ENCODE results near the gene SLC48A1. TPM values are rescaled to one million over a fixed set of nuclear protein-coding genes. Genes with fewer than 3 reads are reported as not detected.

The SLC48A1 gene
- total and polyA plus RNA-seq, 2 donors (not counting 3 experiments of a cell fraction or from before 2014, with no cell fraction given), result 17.3 to 20.3 TPM

DNA sequence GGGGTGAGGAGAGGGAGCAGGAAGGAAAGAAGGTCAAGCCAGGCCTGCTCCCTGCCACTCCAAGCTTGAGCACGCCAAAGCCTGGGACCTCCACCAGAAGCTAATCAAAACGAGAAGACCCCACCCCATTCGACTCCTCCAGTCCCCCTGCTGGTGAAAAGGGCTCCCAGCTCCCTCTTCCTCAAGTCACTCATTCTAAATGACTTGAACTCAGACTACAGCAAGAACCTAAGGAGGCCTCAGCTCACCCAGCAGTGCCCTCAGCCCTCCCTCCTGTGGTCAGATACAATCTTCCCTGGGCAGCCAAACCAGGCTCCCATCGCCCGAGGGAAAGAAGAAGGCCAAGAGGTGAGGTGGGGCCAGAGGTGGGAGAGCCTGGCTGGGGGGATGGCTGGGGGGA lies 29.3 kb downstream of the SLC48A1 start:
- DNase-seq (ENCODE audit: low read depth, low spot score) (no peak), FAIRE-seq (peak; percentile 31)
- H4K20me1 ChIP-seq (replicated peaks; ENCODE audit: control insufficient read depth, extremely low read depth, insufficient read depth, low read length), result peaks cover 6% of the 10 kb centered on the region
- peak overlapping the region; percentile 19 for H3K27ac ChIP-seq (ENCODE audit: insufficient read depth, low read depth, low read length)
- dilution Hi-C loops (cut with MboI; ENCODE audit: extremely low pct_ligation_motif_present, low sequenced_read_pairs) (no loop called here), intact Hi-C loops (cut with micrococcal nuclease) (loop anchor here (1.0 kb wide), 1 partner anchor 15 kb away; no protein-coding TSS in a partner anchor)
- CTCF ChIA-PET, result interaction anchor here (0.7 to 15.8 kb wide), 19 partner anchors 8 to 816 kb away, joined by 3 to 427 read pairs (median 5); partner anchors contain the start of genes RAPGEF3 and SLC48A1
- POLR2A ChIA-PET, result interaction anchor here (1.2 to 1.8 kb wide), 3 partner anchors 11 to 36 kb away, joined by 3 to 9 read pairs (median 4); no protein-coding TSS in a partner anchor
- no peak overlapping the region for H3K4me3 ChIP-seq (replicated peaks in 1 of 3; ENCODE audit: insufficient read depth in 1 of 3, low read depth in 1 of 3, low read length in 3 of 3)
- peaks cover 20 to 33% of the 10 kb centered on the region in 2 experiments for H3K36me3 ChIP-seq (ENCODE audit: control insufficient read depth in 2 of 2, extremely low read depth in 1 of 2, insufficient read depth in 2 of 2, low read length in 2 of 2)
- TF ChIP-seq, protein P1, sequence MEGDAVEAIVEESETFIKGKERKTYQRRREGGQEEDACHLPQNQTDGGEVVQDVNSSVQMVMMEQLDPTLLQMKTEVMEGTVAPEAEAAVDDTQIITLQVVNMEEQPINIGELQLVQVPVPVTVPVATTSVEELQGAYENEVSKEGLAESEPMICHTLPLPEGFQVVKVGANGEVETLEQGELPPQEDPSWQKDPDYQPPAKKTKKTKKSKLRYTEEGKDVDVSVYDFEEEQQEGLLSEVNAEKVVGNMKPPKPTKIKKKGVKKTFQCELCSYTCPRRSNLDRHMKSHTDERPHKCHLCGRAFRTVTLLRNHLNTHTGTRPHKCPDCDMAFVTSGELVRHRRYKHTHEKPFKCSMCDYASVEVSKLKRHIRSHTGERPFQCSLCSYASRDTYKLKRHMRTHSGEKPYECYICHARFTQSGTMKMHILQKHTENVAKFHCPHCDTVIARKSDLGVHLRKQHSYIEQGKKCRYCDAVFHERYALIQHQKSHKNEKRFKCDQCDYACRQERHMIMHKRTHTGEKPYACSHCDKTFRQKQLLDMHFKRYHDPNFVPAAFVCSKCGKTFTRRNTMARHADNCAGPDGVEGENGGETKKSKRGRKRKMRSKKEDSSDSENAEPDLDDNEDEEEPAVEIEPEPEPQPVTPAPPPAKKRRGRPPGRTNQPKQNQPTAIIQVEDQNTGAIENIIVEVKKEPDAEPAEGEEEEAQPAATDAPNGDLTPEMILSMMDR (IDR thresholded peaks at IDR 0.05; ENCODE audit: extremely low read depth in 1 of 2, insufficient read depth in 1 of 2, low read depth in 1 of 2, low read length in 2 of 2), result peak; percentile 48 to 58
- TF ChIP-seq JUN (IDR thresholded peaks at IDR 0.05; ENCODE audit: borderline replicate concordance, insufficient read depth, insufficient read length, low read depth) (no peak), FOS (IDR thresholded peaks at IDR 0.05; ENCODE audit: borderline replicate concordance, insufficient read depth, low read length) (no peak)
- no peaks in the 10 kb centered on the region for H3K9me1 ChIP-seq (replicated peaks; ENCODE audit: control insufficient read depth, extremely low read depth, insufficient read depth, low read length)
- H3K9ac ChIP-seq (replicated peaks; ENCODE audit: extremely low read depth, insufficient read depth, low read length), result peak overlapping the region; percentile 10
- H3K27me3 ChIP-seq (ENCODE audit: control insufficient read depth in 2 of 2, insufficient read depth in 2 of 2, low read length in 2 of 2), result no peaks in the 10 kb centered on the region
- peak overlapping the region; percentile 8 for H3K4me2 ChIP-seq (ENCODE audit: insufficient read depth, low read length)
- H3K4me1 ChIP-seq (ENCODE audit: control insufficient read depth, extremely low read depth, insufficient read depth, low read length), result peaks cover 63% of the 10 kb centered on the region
- no TSS peak for BruUV-seq (replicated peaks)
- H3K9me3 ChIP-seq (replicated peaks; ENCODE audit: control insufficient read depth, insufficient read depth, low read length), result no peaks in the 10 kb centered on the region
- H2AFZ ChIP-seq (ENCODE audit: low read depth, low read length), result no peak overlapping the region
- H3K79me2 ChIP-seq (ENCODE audit: control insufficient read depth, insufficient read depth, low read length), result peaks cover 94% of the 10 kb centered on the region

DNA sequence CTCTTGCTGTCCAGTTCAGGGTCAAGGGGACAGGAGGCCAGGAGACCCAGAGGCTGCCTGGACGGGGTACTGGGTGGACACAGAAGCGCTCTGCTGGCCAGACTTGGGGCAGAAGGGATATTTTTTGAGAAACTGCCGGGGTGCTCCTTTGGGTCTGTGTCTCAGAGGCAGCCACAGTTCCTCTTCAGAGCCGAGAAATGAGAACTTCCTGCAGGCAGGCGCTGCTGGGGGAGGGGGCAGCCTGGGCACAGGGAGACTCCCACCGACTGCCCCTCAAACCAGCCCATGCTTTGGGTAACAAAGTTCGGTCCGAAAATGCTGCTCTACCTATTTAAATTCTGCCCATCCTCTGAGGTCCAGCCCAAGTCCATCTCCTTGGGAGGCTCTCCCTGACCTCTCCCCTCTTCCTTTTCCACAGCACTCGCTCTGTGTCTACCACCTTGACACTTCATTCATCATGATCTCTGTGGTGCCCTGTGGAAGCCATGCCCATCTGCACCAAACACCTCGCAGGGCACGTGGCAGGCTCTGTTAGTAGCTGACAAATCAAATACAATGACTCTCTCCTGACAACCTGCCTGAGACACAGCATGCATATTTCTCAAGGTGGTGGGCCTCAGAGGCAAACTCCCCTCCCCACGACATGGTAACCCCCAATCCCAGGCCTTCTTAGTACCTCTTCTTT lies 30.3 kb downstream of the SLC48A1 start:
- peaks cover 73% of the 10 kb centered on the region for H3K4me1 ChIP-seq (ENCODE audit: control insufficient read depth, extremely low read depth, insufficient read depth, low read length)
- H3K27ac ChIP-seq (ENCODE audit: insufficient read depth, low read depth, low read length), result peak overlapping the region; percentile 19
- no peaks in the 10 kb centered on the region for H3K9me1 ChIP-seq (replicated peaks; ENCODE audit: control insufficient read depth, extremely low read depth, insufficient read depth, low read length)
- peaks cover 17 to 25% of the 10 kb centered on the region in 2 experiments for H3K36me3 ChIP-seq (ENCODE audit: control insufficient read depth in 2 of 2, extremely low read depth in 1 of 2, insufficient read depth in 2 of 2, low read length in 2 of 2)
- peak overlapping the region; percentile 12 for H3K9ac ChIP-seq (replicated peaks; ENCODE audit: extremely low read depth, insufficient read depth, low read length)
- H2AFZ ChIP-seq (ENCODE audit: low read depth, low read length), result no peak overlapping the region
- FAIRE-seq (peak; percentile 12), DNase-seq (ENCODE audit: low read depth, low spot score) (no peak)
- H3K4me3 ChIP-seq (replicated peaks in 1 of 3; ENCODE audit: insufficient read depth in 1 of 3, low read depth in 1 of 3, low read length in 3 of 3), result no peak overlapping the region
- no peaks in the 10 kb centered on the region for H3K9me3 ChIP-seq (replicated peaks; ENCODE audit: control insufficient read depth, insufficient read depth, low read length)
- H4K20me1 ChIP-seq (replicated peaks; ENCODE audit: control insufficient read depth, extremely low read depth, insufficient read depth, low read length), result peaks cover 6% of the 10 kb centered on the region
- peak overlapping the region; percentile 21 for H3K4me2 ChIP-seq (ENCODE audit: insufficient read depth, low read length)
- no peaks in the 10 kb centered on the region for H3K27me3 ChIP-seq (ENCODE audit: control insufficient read depth in 2 of 2, insufficient read depth in 2 of 2, low read length in 2 of 2)
- ChIA-PET CTCF (interaction anchor here (2.5 to 12.5 kb wide), 4 partner anchors 10 to 34 kb away, joined by 10 to 229 read pairs (median 28); no protein-coding TSS in a partner anchor), POLR2A (no interaction called here)
- dilution Hi-C loops (cut with MboI; ENCODE audit: extremely low pct_ligation_motif_present, low sequenced_read_pairs) (no loop called here), intact Hi-C loops (cut with micrococcal nuclease) (no loop called here)
- BruUV-seq (replicated peaks), result no TSS peak
- TF ChIP-seq, protein P2, sequence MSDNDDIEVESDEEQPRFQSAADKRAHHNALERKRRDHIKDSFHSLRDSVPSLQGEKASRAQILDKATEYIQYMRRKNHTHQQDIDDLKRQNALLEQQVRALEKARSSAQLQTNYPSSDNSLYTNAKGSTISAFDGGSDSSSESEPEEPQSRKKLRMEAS (IDR thresholded peaks at IDR 0.05; ENCODE audit: insufficient read depth, insufficient read length), result no peak
- TF ChIP-seq, protein P1 (IDR thresholded peaks at IDR 0.05; ENCODE audit: extremely low read depth in 1 of 2, insufficient read depth in 1 of 2, low read depth in 1 of 2, low read length in 2 of 2), result no peak
- no peak for TF ChIP-seq POLR2AphosphoS5 (IDR thresholded peaks at IDR 0.05; ENCODE audit: insufficient read depth, low read depth, low read length)
- TF ChIP-seq JUN (IDR thresholded peaks at IDR 0.05; ENCODE audit: borderline replicate concordance, insufficient read depth, insufficient read length, low read depth), result no peak
- no peak for TF ChIP-seq FOS (IDR thresholded peaks at IDR 0.05; ENCODE audit: borderline replicate concordance, insufficient read depth, low read length)
- peaks cover 100% of the 10 kb centered on the region for H3K79me2 ChIP-seq (ENCODE audit: control insufficient read depth, insufficient read depth, low read length)

Measured in endothelial cell of umbilical vein (primary cell).